ENCODE data around the gene MPL.
"Not testable (repeated sequence)": the region's sequence is repeated elsewhere in the genome, so short reads cannot be mapped to it uniquely, and the experiment has no call there.

MPL gene

DNA sequence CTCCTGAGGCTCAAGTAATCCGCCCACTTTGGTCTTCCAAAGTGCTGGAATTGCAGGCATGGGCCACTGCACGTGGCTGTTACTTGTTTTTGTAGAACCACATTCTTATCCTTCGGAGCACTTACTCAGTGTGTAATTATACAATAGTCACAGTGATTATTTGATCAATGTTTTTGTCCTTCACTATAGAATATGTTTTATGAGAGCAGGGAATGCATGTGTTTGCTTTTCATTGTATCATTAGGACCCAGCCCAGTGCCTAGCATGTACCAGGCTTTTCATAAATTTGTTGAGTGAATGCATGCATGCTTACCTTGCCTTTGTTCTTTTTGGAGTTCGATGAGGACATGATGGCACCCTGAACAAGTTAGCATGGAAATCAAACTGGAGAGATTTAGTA, 57.9 kb downstream of the MPL start:
- no peak overlapping the region for H3K9ac ChIP-seq (ENCODE audit: low read length)
- H4K20me1 ChIP-seq (ENCODE audit: low read depth, low read length), result no peaks in the 10 kb centered on the region
- peaks cover 4% of the 10 kb centered on the region; the same call in 1 of the 2 replicates for H3F3A ChIP-seq (ENCODE audit: insufficient read depth)
- H3K27ac ChIP-seq (ENCODE audit: low read depth, low read length), result no peak overlapping the region
- H3K79me2 ChIP-seq (ENCODE audit: insufficient read depth, low read length), result peaks cover 10% of the 10 kb centered on the region
- H3K36me3 ChIP-seq (ENCODE audit: low read length), result no peaks in the 10 kb centered on the region
- no peak overlapping the region for H3K4me3 ChIP-seq (ENCODE audit: insufficient read depth, low read length, poor library complexity, severe bottlenecking)
- no peak overlapping the region for H3K4me2 ChIP-seq (ENCODE audit: low read depth, low read length, poor library complexity, severe bottlenecking)
- no peak overlapping the region for H2AFZ ChIP-seq (ENCODE audit: low read depth, low read length, severe bottlenecking)
- H3K27me3 ChIP-seq (ENCODE audit: low read length), result no peaks in the 10 kb centered on the region
- H3K9me3 ChIP-seq (ENCODE audit: insufficient read depth, low read length), result no peaks in the 10 kb centered on the region
- TF ChIP-seq, protein P1, sequence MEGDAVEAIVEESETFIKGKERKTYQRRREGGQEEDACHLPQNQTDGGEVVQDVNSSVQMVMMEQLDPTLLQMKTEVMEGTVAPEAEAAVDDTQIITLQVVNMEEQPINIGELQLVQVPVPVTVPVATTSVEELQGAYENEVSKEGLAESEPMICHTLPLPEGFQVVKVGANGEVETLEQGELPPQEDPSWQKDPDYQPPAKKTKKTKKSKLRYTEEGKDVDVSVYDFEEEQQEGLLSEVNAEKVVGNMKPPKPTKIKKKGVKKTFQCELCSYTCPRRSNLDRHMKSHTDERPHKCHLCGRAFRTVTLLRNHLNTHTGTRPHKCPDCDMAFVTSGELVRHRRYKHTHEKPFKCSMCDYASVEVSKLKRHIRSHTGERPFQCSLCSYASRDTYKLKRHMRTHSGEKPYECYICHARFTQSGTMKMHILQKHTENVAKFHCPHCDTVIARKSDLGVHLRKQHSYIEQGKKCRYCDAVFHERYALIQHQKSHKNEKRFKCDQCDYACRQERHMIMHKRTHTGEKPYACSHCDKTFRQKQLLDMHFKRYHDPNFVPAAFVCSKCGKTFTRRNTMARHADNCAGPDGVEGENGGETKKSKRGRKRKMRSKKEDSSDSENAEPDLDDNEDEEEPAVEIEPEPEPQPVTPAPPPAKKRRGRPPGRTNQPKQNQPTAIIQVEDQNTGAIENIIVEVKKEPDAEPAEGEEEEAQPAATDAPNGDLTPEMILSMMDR (IDR thresholded peaks at IDR 0.05; ENCODE audit: insufficient read depth, low read length, poor library complexity, severe bottlenecking), result no peak
- no peak for TF ChIP-seq EZH2phosphoT487 (conservative IDR thresholded peaks at IDR 0.05; ENCODE audit: low read length)
- no peaks in the 10 kb centered on the region for H3K9me2 ChIP-seq (replicated peaks; ENCODE audit: insufficient read depth, low read length)

DNA sequence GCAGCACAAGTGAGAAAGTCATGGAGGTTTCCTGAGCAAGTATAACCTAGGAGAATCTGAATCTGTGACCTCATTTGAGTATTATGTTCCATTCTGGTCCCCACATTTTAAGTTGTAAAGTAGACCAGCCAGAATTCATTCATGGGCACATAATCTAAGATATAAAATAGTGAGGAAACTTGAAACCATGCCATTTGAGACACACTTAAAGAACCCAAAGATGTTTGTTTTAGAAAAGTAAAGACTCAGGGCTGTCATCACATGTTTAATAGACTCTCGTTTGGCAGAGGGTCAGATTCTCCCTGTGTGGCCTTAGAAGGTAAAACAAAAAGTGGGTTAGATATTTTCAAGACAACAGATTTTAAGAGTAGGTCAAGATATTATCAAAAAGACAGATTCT, 58.4 kb downstream of the MPL start:
- H2AFZ ChIP-seq (ENCODE audit: low read depth, low read length, severe bottlenecking), result no peak overlapping the region
- H3K9me2 ChIP-seq (replicated peaks; ENCODE audit: insufficient read depth, low read length), result no peaks in the 10 kb centered on the region
- peaks cover 4% of the 10 kb centered on the region; the same call in 1 of the 2 replicates for H3F3A ChIP-seq (ENCODE audit: insufficient read depth)
- H3K9ac ChIP-seq (ENCODE audit: low read length), result no peak overlapping the region
- no peaks in the 10 kb centered on the region for H3K36me3 ChIP-seq (ENCODE audit: low read length)
- no peak overlapping the region for H3K4me2 ChIP-seq (ENCODE audit: low read depth, low read length, poor library complexity, severe bottlenecking)
- H3K9me3 ChIP-seq (ENCODE audit: insufficient read depth, low read length), result no peaks in the 10 kb centered on the region
- peaks cover 4% of the 10 kb centered on the region for H3K79me2 ChIP-seq (ENCODE audit: insufficient read depth, low read length)
- H3K4me3 ChIP-seq (ENCODE audit: insufficient read depth, low read length, poor library complexity, severe bottlenecking), result no peak overlapping the region
- no peaks in the 10 kb centered on the region for H3K27me3 ChIP-seq (ENCODE audit: low read length)
- no peak overlapping the region for H3K27ac ChIP-seq (ENCODE audit: low read depth, low read length)
- H4K20me1 ChIP-seq (ENCODE audit: low read depth, low read length), result no peaks in the 10 kb centered on the region
- TF ChIP-seq EZH2phosphoT487 (conservative IDR thresholded peaks at IDR 0.05; ENCODE audit: low read length), result no peak
- TF ChIP-seq, protein P1 (IDR thresholded peaks at IDR 0.05; ENCODE audit: insufficient read depth, low read length, poor library complexity, severe bottlenecking), result no peak

DNA sequence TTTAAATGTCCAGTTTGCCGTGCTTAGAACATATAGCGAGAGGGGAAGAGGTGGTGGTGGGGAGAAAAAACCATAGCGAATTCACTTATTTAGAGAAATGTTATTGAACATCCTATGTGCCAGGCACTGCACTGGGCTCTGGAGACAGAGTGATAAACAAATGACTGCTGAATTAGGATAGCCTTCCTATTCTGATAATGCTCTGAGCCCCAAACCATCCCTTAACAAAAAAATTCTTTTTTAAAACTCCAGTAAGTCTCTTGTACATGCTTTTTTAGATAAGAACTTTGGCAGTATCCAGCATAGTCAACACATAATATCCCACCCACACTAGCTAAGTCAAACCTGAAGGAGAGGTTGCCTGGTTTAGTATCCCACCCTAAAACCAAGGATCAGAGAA, 60.6 kb downstream of the MPL start:
- TF ChIP-seq EZH2phosphoT487 (conservative IDR thresholded peaks at IDR 0.05; ENCODE audit: low read length), result no peak
- TF ChIP-seq, protein P1 (IDR thresholded peaks at IDR 0.05; ENCODE audit: insufficient read depth, low read length, poor library complexity, severe bottlenecking), result no peak
- no peaks in the 10 kb centered on the region for H3K79me2 ChIP-seq (ENCODE audit: insufficient read depth, low read length)
- H3K4me3 ChIP-seq (ENCODE audit: insufficient read depth, low read length, poor library complexity, severe bottlenecking), result no peak overlapping the region

DNA sequence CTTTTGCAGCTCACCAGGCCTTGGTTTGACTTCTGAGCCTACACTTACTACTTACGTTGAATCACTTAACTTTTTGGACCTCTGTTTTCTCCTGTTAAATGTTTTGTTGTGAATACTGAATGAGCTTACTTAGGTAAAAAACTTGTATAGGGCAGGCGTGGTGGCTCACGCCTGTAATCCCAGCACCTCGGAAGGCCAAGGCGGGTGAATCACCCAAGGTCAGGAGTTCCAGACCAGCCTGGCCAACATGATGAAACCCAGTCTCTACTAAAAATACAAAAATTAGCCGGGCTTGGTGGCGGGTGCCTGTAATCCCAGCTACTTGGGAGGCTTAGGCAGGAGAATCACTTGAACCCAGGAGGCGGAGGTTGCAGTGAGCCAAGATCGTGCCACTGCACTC, 62.8 kb downstream of the MPL start:
- not testable (repeated sequence) for H4K20me1 ChIP-seq (ENCODE audit: low read depth, low read length); H3K79me2 ChIP-seq (ENCODE audit: insufficient read depth, low read length); H3K4me3 ChIP-seq (ENCODE audit: insufficient read depth, low read length, poor library complexity, severe bottlenecking); H3K9me2 ChIP-seq (replicated peaks; ENCODE audit: insufficient read depth, low read length); H3K9ac ChIP-seq (ENCODE audit: low read length); H2AFZ ChIP-seq (ENCODE audit: low read depth, low read length, severe bottlenecking); H3K27ac ChIP-seq (ENCODE audit: low read depth, low read length); H3K27me3 ChIP-seq (ENCODE audit: low read length); H3K4me2 ChIP-seq (ENCODE audit: low read depth, low read length, poor library complexity, severe bottlenecking); H3K36me3 ChIP-seq (ENCODE audit: low read length); H3F3A ChIP-seq (ENCODE audit: insufficient read depth); H3K9me3 ChIP-seq (ENCODE audit: insufficient read depth, low read length)

More for the DNA sequence above, 60.6 kb downstream of the MPL start:
- H3K9me2 ChIP-seq (replicated peaks; ENCODE audit: insufficient read depth, low read length), result no peaks in the 10 kb centered on the region
- no peaks in the 10 kb centered on the region for H3K36me3 ChIP-seq (ENCODE audit: low read length)
- H3K27ac ChIP-seq (ENCODE audit: low read depth, low read length), result no peak overlapping the region
- no peak overlapping the region for H3K4me2 ChIP-seq (ENCODE audit: low read depth, low read length, poor library complexity, severe bottlenecking)
- no peaks in the 10 kb centered on the region for H4K20me1 ChIP-seq (ENCODE audit: low read depth, low read length)
- peaks cover 4% of the 10 kb centered on the region; the same call in 1 of the 2 replicates for H3F3A ChIP-seq (ENCODE audit: insufficient read depth)
- no peak overlapping the region for H3K9ac ChIP-seq (ENCODE audit: low read length)
- H3K9me3 ChIP-seq (ENCODE audit: insufficient read depth, low read length), result no peaks in the 10 kb centered on the region
- H3K27me3 ChIP-seq (ENCODE audit: low read length), result no peaks in the 10 kb centered on the region
- no peak overlapping the region for H2AFZ ChIP-seq (ENCODE audit: low read depth, low read length, severe bottlenecking)

All from SU-DHL-6 (cell line).